ENCODE results near the gene ELMO1.

- TF ChIP-seq CTCF (conservative IDR thresholded peaks at IDR 0.05; ENCODE audit: low read depth, low read length), result no peak
- TF ChIP-seq EZH2 (IDR thresholded peaks at IDR 0.05; ENCODE audit: low read length, unreplicated experiment), result no peak
- no peak for TF ChIP-seq EZH2phosphoT487 (IDR thresholded peaks at IDR 0.05; ENCODE audit: borderline replicate concordance, low read length)
These were observed 402.9 kb downstream of the ELMO1 start for GRCh38 chr7:37045681-37046179.
